Right ventricle myocardium inferior (tissue), 1 donor: Measurements from ENCODE around the gene UBE2L3. TPM values are rescaled to one million over a fixed set of nuclear protein-coding genes. Genes with fewer than 3 reads are reported as not detected.
"Not testable (repeated sequence)": the region's sequence is repeated elsewhere in the genome, so short reads cannot be mapped to it uniquely, and the experiment has no call there.

ENCODE experiments used
- ATAC-seq: fragments of 200-7000 bp; cut with Tn5 transposase; one replicate; pipeline ENCODE4 v1.9.1; 2020; ENCODE audit warnings: mild to moderate bottlenecking, moderate library complexity
- DNase-seq: peaks from one replicate; pipeline ENCODE4 v3.0.0; 2021; ENCODE audit errors: missing footprints
- intact Hi-C: fragments of 100-400 bp; cut with DNase I; formaldehyde crosslinking; loops from one replicate; pipeline ENCODE4 v1.11.0; 2022
- total RNA-seq: library from RNA; stranded (reverse); fragmentation: NEBNext Ultra II Directional; extraction: Animal tissue kit (Norgen Biotek cat#: 25700); gene quantifications from one replicate; pipeline ENCODE4 v1.2.1, GENCODE V29; 2021
- donor health status: DM: no; HTN: yes; CAD: no; lungs with severe emphysema.

Gene UBE2L3
- total RNA-seq, 1 donor from 2014 or later: 51.0 TPM

- intact Hi-C loops: loop anchor here (5.0 kb wide), 1 partner anchor 32 kb away; no protein-coding TSS in a partner anchor
- peak; percentile 79 for ATAC-seq
- no peak for DNase-seq
These were observed 27.4 kb downstream of the UBE2L3 start for GRCh38 chr22:21594865-21595452.

GRCh38 chr22:21596356-21597135 is 29.0 kb downstream of the UBE2L3 start:
- ATAC-seq, DNase-seq, intact Hi-C loops: not testable (repeated sequence)

GRCh38 chr22:21598302-21598701 is 30.8 kb downstream of the UBE2L3 start:
- DNase-seq (no peak), ATAC-seq (no peak)
- intact Hi-C loops: no loop called here

GRCh38 chr22:21599053-21599893 is 31.8 kb downstream of the UBE2L3 start:
- DNase-seq: no peak
- intact Hi-C loops: no loop called here
- no peak for ATAC-seq

DNA sequence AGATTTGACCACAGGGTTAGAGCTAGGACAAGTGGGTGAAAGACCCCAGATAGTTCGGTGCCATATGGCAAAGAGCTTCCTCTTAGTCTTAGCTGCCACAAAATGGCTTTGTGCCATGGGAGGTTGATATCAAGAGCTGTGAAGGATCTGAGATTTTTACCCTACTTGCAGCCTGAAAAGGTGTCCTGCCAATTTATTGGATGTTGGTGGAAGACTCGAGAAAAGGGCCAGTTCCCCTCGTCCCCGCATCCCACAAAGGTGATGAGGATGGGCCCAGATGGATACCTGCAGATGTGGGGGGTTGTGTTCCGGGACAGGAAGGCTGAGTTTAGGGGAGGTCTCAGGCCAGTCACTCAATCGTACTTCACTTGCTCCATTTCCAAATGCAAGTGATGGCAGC is 35.1 kb downstream of the UBE2L3 start:
- ATAC-seq: no peak
- intact Hi-C loops: no loop called here
- no peak for DNase-seq

GRCh38 chr22:21603973-21604372 is 36.5 kb downstream of the UBE2L3 start:
- no peak for ATAC-seq
- intact Hi-C loops: no loop called here
- no peak for DNase-seq

DNA sequence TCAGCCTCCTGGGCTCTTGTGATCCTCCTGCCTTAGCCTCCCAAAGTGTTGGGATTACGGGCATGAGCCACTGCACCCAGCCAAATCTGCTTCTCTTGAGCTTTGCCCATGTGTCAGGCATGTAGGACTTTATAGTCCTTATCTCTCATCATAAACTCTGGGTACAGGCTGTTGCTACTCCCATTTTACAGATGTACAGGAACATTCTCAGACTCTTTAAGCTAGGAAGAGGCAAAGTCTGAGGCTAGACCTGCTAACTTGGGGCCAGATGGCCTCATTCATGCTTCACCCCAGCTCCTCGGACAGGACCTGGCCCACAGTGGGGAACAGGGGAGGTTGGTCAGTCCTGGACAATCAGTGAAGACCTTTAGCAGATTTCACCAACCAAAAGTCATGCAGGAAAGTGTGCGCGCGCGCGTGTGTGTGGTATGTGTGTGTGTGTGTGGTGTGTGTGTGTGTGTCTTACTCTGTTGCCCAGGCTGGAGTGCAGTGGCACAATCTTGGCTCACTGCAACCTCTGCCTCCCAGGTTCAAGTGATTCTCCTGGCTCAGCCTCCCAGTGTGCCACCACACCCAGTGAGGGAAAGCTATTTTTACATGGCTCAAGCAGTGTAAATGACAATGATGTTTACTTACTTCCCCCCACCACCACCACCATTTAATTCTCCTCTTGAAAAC is 38.5 kb downstream of the UBE2L3 start:
- no peak for ATAC-seq
- intact Hi-C loops: no loop called here
- DNase-seq: no peak

GRCh38 chr22:21606775-21607174 is 39.3 kb downstream of the UBE2L3 start:
- ATAC-seq (no peak), DNase-seq (no peak)
- intact Hi-C loops: no loop called here

GRCh38 chr22:21609556-21610157 is 42.1 kb downstream of the UBE2L3 start:
- ATAC-seq, intact Hi-C loops, DNase-seq: not testable (repeated sequence)

- intact Hi-C loops: no loop called here
- DNase-seq: no peak
- ATAC-seq: no peak
These were observed 43.9 kb downstream of the UBE2L3 start for GRCh38 chr22:21611210-21611977.

DNA sequence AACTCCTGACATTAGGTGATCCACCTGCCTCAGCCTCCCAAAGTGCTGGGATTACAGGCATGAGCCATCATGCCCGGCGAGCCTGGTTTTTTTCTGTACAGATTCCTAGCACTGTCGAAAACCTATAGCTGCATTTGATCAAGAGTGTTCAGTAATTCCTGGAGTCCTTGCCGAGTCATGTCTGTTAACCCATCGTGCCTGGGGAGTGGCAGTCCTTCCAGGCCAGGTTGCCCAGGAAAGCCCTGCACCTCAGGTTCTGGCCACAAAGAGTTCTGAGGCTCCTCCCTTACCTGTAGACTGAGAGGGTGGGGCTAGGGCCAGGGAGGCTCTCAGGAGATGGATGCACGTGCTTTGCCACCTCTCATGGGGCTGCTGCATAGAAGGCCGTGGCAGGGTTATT is 45.3 kb downstream of the UBE2L3 start:
- DNase-seq (no peak), ATAC-seq (no peak)
- intact Hi-C loops: no loop called here

GRCh38 chr22:21613553-21614233 is 46.2 kb downstream of the UBE2L3 start:
- intact Hi-C loops: no loop called here
- DNase-seq (no peak), ATAC-seq (no peak)

GRCh38 chr22:21615731-21616130 is 48.2 kb downstream of the UBE2L3 start:
- intact Hi-C loops: no loop called here
- no peak for DNase-seq
- no peak for ATAC-seq

DNA sequence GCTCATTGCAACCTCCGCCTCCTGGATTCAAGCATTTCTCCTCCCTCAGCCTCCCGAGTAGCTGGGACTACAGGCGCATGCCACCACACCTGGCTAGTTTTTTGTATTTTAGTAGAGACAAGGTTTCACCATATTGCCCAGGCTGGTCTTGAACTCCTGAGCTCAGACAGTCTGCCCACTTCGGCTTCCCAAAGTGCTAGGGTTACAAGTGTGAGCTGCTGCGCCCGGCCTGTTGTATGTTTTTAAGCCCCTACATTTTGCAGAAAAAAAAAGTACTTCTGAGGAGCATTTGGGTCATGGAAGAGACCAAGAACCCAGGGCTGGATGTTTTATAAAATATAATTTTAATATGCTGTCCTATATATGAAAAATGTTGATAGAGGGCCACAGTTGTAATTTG is 49.8 kb downstream of the UBE2L3 start:
- DNase-seq, intact Hi-C loops, ATAC-seq: not testable (repeated sequence)

GRCh38 chr22:21621025-21621424 is 53.5 kb downstream of the UBE2L3 start:
- intact Hi-C loops: no loop called here
- no peak for DNase-seq
- ATAC-seq: no peak

DNA sequence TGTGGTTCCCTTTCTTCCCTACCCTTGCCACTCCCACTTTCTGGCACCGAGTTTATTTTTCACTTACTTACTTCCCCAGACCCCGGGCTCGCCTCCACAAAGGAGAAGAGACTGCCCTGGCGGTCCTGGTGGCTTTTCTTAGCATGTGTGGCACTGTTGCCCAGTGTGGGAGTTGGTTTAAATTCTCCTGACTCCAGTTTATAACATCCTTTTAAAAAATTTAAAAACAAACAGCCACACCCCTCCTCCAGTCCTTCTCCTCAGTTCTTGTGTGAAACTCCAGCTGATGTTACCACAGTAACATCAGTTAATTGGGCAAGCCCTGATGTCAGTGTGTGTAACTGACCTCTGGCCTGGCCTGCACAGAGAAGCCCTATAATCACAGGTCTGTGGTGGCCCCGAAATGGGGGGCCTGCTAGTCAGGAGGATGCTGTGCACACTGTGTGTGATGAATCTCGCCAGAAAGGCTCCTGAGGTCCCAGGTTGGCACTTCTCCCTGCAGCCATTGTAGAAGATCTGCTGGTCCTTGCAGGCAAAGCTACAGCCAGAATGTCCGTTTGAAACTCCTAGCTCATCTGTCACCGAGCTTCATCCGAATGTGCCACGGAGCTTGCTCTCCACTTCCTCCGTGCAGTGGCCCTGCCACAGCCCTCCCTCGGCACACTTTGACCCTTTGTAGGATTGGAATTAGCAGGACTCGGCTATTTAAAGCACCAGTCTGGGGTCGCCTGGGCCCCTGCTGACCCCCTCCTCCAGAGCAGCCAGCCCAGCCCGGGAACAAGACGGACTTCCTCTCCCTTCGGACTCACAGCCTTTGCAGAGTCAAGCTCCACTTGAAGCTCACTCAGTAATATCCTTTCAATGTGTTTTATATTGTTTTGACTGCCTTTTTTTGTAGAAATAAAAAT is 54.8 kb downstream of the UBE2L3 start:
- intact Hi-C loops: no loop called here
- DNase-seq: no peak
- no peak for ATAC-seq
